ENCODE data around the gene SEPTIN10. TPM values are rescaled to one million over a fixed set of nuclear protein-coding genes. Genes with fewer than 3 reads are reported as not detected.
A peak's percentile ranks its signal among the peaks of the same experiment; 100 is the strongest.

Gene SEPTIN10
- total RNA-seq, 1 experiment from 2014 or later = 113 TPM

DNA sequence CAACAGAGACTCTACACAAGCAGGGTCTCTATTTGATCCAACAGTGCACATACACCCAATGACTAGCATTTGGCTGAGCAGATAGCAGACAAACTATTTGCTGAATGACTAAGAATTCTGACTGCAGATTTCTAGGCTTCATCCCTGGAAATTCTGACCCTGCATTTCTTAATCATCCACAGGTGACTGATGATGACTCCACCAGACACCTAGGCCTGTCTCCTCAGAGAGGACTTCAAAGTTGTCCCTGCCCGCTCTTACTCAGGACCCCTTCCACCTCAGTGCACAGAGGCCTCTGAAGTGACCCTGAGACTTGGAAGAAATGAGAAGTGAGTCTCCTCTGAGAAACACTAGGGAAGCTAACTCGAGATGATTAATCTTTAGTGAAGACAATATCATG is 51.3 kb downstream of the SEPTIN10 start:
- intact Hi-C loops (cut with micrococcal nuclease) = loop anchor here (5.0 kb wide), 1 partner anchor 35 kb away; no protein-coding TSS in a partner anchor
- DNase-seq (ENCODE audit: low read depth, low spot score) = peak; percentile 26
- Histone ChIP-seq H2AFZ (ENCODE audit: low read depth, low read length, poor library complexity, severe bottlenecking) (no peak overlapping the region), H3K9ac (ENCODE audit: low read length) (no peak overlapping the region), H3K4me3 (replicated peaks in 1 of 2; ENCODE audit: low read depth in 1 of 2, low read length in 2 of 2) (no peak overlapping the region), H3K9me2 (ENCODE audit: insufficient read depth) (no peaks in the 10 kb centered on the region), H3K4me1 (ENCODE audit: control insufficient read depth in 1 of 2, insufficient read depth in 2 of 2, low read length in 2 of 2) (peaks cover 14 to 54% of the 10 kb centered on the region in 2 experiments), H3K4me2 (ENCODE audit: low read length) (0 out of 2 replicates have a peak overlapping the region, but pooled peaks have one; percentile 15), H3K36me3 (ENCODE audit: control insufficient read depth in 1 of 2, insufficient read depth in 2 of 2, low read length in 2 of 2) (peaks cover 4 to 5% of the 10 kb centered on the region in 2 experiments; a peak in 1 of 4 replicates), H4K20me1 (ENCODE audit: insufficient read depth) (no peaks in the 10 kb centered on the region), H3K9me3 (ENCODE audit: control insufficient read depth in 1 of 2, insufficient read depth in 1 of 2, low read depth in 1 of 2, low read length in 2 of 2) (no peaks in the 10 kb centered on the region), H3K27me3 (ENCODE audit: insufficient read depth, low read length) (no peaks in the 10 kb centered on the region), H3K79me2 (ENCODE audit: insufficient read depth, low read length) (no peaks in the 10 kb centered on the region; the same call in 1 of the 2 replicates), H3K27ac (ENCODE audit: low read depth, low read length) (no peak overlapping the region)
- CTCF ChIA-PET = no interaction called here
- TF ChIP-seq, protein P1, sequence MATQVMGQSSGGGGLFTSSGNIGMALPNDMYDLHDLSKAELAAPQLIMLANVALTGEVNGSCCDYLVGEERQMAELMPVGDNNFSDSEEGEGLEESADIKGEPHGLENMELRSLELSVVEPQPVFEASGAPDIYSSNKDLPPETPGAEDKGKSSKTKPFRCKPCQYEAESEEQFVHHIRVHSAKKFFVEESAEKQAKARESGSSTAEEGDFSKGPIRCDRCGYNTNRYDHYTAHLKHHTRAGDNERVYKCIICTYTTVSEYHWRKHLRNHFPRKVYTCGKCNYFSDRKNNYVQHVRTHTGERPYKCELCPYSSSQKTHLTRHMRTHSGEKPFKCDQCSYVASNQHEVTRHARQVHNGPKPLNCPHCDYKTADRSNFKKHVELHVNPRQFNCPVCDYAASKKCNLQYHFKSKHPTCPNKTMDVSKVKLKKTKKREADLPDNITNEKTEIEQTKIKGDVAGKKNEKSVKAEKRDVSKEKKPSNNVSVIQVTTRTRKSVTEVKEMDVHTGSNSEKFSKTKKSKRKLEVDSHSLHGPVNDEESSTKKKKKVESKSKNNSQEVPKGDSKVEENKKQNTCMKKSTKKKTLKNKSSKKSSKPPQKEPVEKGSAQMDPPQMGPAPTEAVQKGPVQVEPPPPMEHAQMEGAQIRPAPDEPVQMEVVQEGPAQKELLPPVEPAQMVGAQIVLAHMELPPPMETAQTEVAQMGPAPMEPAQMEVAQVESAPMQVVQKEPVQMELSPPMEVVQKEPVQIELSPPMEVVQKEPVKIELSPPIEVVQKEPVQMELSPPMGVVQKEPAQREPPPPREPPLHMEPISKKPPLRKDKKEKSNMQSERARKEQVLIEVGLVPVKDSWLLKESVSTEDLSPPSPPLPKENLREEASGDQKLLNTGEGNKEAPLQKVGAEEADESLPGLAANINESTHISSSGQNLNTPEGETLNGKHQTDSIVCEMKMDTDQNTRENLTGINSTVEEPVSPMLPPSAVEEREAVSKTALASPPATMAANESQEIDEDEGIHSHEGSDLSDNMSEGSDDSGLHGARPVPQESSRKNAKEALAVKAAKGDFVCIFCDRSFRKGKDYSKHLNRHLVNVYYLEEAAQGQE (IDR thresholded peaks at IDR 0.05; ENCODE audit: low read depth) = no peak
- TF ChIP-seq FOSL1 (IDR thresholded peaks at IDR 0.05; ENCODE audit: low read depth) (peak; percentile 88), SP1 (IDR thresholded peaks at IDR 0.05; ENCODE audit: low read depth) (peak; percentile 49; the same call in 1 of the 2 replicates), CEBPB (IDR thresholded peaks at IDR 0.05; ENCODE audit: low read depth) (peak; percentile 65), EZH2phosphoT487 (IDR thresholded peaks at IDR 0.05; ENCODE audit: borderline replicate concordance) (no peak), EGR1 (IDR thresholded peaks at IDR 0.05; ENCODE audit: low read depth) (no peak), JUND (IDR thresholded peaks at IDR 0.05) (peak; percentile 72), SRF (IDR thresholded peaks at IDR 0.05; ENCODE audit: low read depth) (no peak)
- TF ChIP-seq, protein P2, sequence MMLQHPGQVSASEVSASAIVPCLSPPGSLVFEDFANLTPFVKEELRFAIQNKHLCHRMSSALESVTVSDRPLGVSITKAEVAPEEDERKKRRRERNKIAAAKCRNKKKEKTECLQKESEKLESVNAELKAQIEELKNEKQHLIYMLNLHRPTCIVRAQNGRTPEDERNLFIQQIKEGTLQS (IDR thresholded peaks at IDR 0.05) = no peak
- POLR2A ChIA-PET = no interaction called here
- BruUV-seq (replicated peaks) = no TSS peak
- RAD21 ChIA-PET (ENCODE audit: low non-redundant PET in 1 of 2, low total read pairs in 2 of 2, uncharacterized antibody in 2 of 2, unreplicated experiment in 2 of 2) = no interaction called here
- peak; percentile 50 for ATAC-seq
